IPS-20b (cell line): ENCODE data around the gene CHD9NB.
A peak's percentile ranks its signal among the peaks of the same experiment; 100 is the strongest.
"Not testable (repeated sequence)": the region's sequence is repeated elsewhere in the genome, so short reads cannot be mapped to it uniquely, and the experiment has no call there.

Experiments used
- H3K27ac ChIP-seq: one replicate; pipeline ENCODE4 v1.5.1; 2013; ENCODE audit warnings: low read length
- H3K27me3 ChIP-seq: 2 replicates; pipeline ENCODE4 v1.6.1; 2013; ENCODE audit warnings: mild to moderate bottlenecking, low read length, inconsistent platforms; ENCODE audit not compliant: insufficient read depth
- H3K36me3 ChIP-seq: 2 replicates; pipeline ENCODE4 v1.6.1; 2013; ENCODE audit warnings: low read depth, mild to moderate bottlenecking, inconsistent platforms, low read length, moderate library complexity; ENCODE audit not compliant: insufficient read depth
- H3K4me1 ChIP-seq: 2 replicates; pipeline ENCODE4 v1.6.1; 2013; ENCODE audit warnings: mild to moderate bottlenecking, control low read depth, inconsistent platforms, low read length, moderate library complexity; ENCODE audit not compliant: insufficient read depth
- H3K4me3 ChIP-seq: 2 replicates; pipeline ENCODE4 v1.5.1; 2013; ENCODE audit warnings: mild to moderate bottlenecking, low read length, inconsistent platforms
- H3K9ac ChIP-seq: 2 replicates; pipeline ENCODE4 v1.6.1; 2013; ENCODE audit warnings: low read depth, mild to moderate bottlenecking, inconsistent platforms, low read length, moderate library complexity
- H3K9me3 ChIP-seq: 2 replicates; pipeline ENCODE4 v1.6.1; 2013; ENCODE audit warnings: mild to moderate bottlenecking, low read depth, low read length, inconsistent platforms; ENCODE audit not compliant: insufficient read depth

CHD9NB gene

GRCh38 chr16:53041320-53042051 is 11.2 kb downstream of the CHD9NB start:
- Histone ChIP-seq H3K9me3 (no peaks in the 10 kb centered on the region; the same call in 1 of the 2 replicates), H3K9ac (peak overlapping the region; percentile 84), H3K27ac (peak overlapping the region; percentile 93)

GRCh38 chr16:53040788-53041187 is 11.9 kb downstream of the CHD9NB start:
- H3K27ac ChIP-seq = no peak overlapping the region
- peaks cover 34% of the 10 kb centered on the region for H3K4me1 ChIP-seq
- no peaks in the 10 kb centered on the region; the same call in 1 of the 2 replicates for H3K9me3 ChIP-seq
- H3K4me3 ChIP-seq = peak overlapping the region; percentile 85; the same call in 1 of the 2 replicates
- no peaks in the 10 kb centered on the region for H3K36me3 ChIP-seq
- peak overlapping the region; percentile 7; the same call in 1 of the 2 replicates for H3K9ac ChIP-seq
- no peaks in the 10 kb centered on the region for H3K27me3 ChIP-seq

More at GRCh38 chr16:53041320-53042051, 11.2 kb downstream of the CHD9NB start:
- Histone ChIP-seq H3K27me3 (no peaks in the 10 kb centered on the region), H3K4me3 (peak overlapping the region; percentile 85), H3K4me1 (peaks cover 35% of the 10 kb centered on the region), H3K36me3 (no peaks in the 10 kb centered on the region)

- Histone ChIP-seq H3K4me1 (peaks cover 17% of the 10 kb centered on the region; the same call in 1 of the 2 replicates), H3K9me3 (peaks cover 19% of the 10 kb centered on the region)
- not testable (repeated sequence) for H3K27ac ChIP-seq, H3K9ac ChIP-seq, H3K36me3 ChIP-seq, H3K27me3 ChIP-seq, H3K4me3 ChIP-seq
Observed at GRCh38 chr16:53036711-53037110, 16.0 kb downstream of the CHD9NB start.

GRCh38 chr16:53036066-53036465 is 16.6 kb downstream of the CHD9NB start:
- H3K9ac ChIP-seq = no peak overlapping the region
- H3K36me3 ChIP-seq = no peaks in the 10 kb centered on the region
- H3K27me3 ChIP-seq = no peaks in the 10 kb centered on the region
- H3K4me3 ChIP-seq = no peak overlapping the region
- H3K9me3 ChIP-seq = peaks cover 19% of the 10 kb centered on the region
- H3K4me1 ChIP-seq = peaks cover 18% of the 10 kb centered on the region; the same call in 1 of the 2 replicates
- no peak overlapping the region for H3K27ac ChIP-seq

GRCh38 chr16:53035176-53035942 is 17.3 kb downstream of the CHD9NB start:
- Histone ChIP-seq H3K27me3 (no peaks in the 10 kb centered on the region), H3K4me3 (no peak overlapping the region), H3K9me3 (peaks cover 19% of the 10 kb centered on the region), H3K27ac (no peak overlapping the region), H3K4me1 (peaks cover 14% of the 10 kb centered on the region; the same call in 1 of the 2 replicates), H3K9ac (no peak overlapping the region), H3K36me3 (no peaks in the 10 kb centered on the region)

GRCh38 chr16:53034306-53034705 is 18.4 kb downstream of the CHD9NB start:
- H3K9ac ChIP-seq = no peak overlapping the region
- no peaks in the 10 kb centered on the region for H3K36me3 ChIP-seq
- peaks cover 19% of the 10 kb centered on the region for H3K9me3 ChIP-seq
- H3K4me1 ChIP-seq = peaks cover 13% of the 10 kb centered on the region; the same call in 1 of the 2 replicates
- no peak overlapping the region for H3K4me3 ChIP-seq
- no peak overlapping the region for H3K27ac ChIP-seq
- H3K27me3 ChIP-seq = no peaks in the 10 kb centered on the region

GRCh38 chr16:53031323-53031942 is 21.3 kb downstream of the CHD9NB start:
- Histone ChIP-seq H3K27ac (peak overlapping the region; percentile 35), H3K27me3 (no peaks in the 10 kb centered on the region), H3K4me1 (peaks cover 13% of the 10 kb centered on the region; the same call in 1 of the 2 replicates), H3K4me3 (peak overlapping the region; percentile 38; the same call in 1 of the 2 replicates), H3K9me3 (peaks cover 19% of the 10 kb centered on the region), H3K36me3 (no peaks in the 10 kb centered on the region), H3K9ac (peak overlapping the region; percentile 56; the same call in 1 of the 2 replicates)

GRCh38 chr16:53029971-53030370 is 22.7 kb downstream of the CHD9NB start:
- Histone ChIP-seq H3K4me1 (peaks cover 13% of the 10 kb centered on the region; the same call in 1 of the 2 replicates), H3K27ac (no peak overlapping the region), H3K9me3 (peaks cover 19% of the 10 kb centered on the region), H3K27me3 (no peaks in the 10 kb centered on the region), H3K9ac (no peak overlapping the region), H3K4me3 (no peak overlapping the region), H3K36me3 (no peaks in the 10 kb centered on the region)

- H3K27ac ChIP-seq = no peak overlapping the region
- H3K9me3 ChIP-seq = no peaks in the 10 kb centered on the region
- H3K9ac ChIP-seq = no peak overlapping the region
- no peaks in the 10 kb centered on the region for H3K27me3 ChIP-seq
- no peak overlapping the region for H3K4me3 ChIP-seq
- no peaks in the 10 kb centered on the region for H3K4me1 ChIP-seq
- no peaks in the 10 kb centered on the region for H3K36me3 ChIP-seq
Observed at GRCh38 chr16:53024045-53024444, 28.7 kb downstream of the CHD9NB start.

- Histone ChIP-seq H3K36me3 (no peaks in the 10 kb centered on the region), H3K27me3 (no peaks in the 10 kb centered on the region), H3K4me1 (peaks cover 4% of the 10 kb centered on the region; the same call in 1 of the 2 replicates), H3K27ac (no peak overlapping the region), H3K9ac (no peak overlapping the region), H3K9me3 (no peaks in the 10 kb centered on the region), H3K4me3 (no peak overlapping the region)
Observed at GRCh38 chr16:53022374-53022773, 30.3 kb downstream of the CHD9NB start.

- Histone ChIP-seq H3K27me3 (no peaks in the 10 kb centered on the region), H3K9ac (no peak overlapping the region), H3K27ac (no peak overlapping the region), H3K4me1 (peaks cover 4% of the 10 kb centered on the region; the same call in 1 of the 2 replicates), H3K4me3 (no peak overlapping the region), H3K9me3 (no peaks in the 10 kb centered on the region), H3K36me3 (no peaks in the 10 kb centered on the region)
Observed at GRCh38 chr16:53018834-53019416, 33.8 kb downstream of the CHD9NB start.
